GM12873 (cell line): ENCODE results near the gene RNF208.

Source experiments
- TF ChIP-seq, protein P1 (sequence below): IDR thresholded peaks from 2 replicates; pipeline ENCODE4 v1.5.1; 2012; ENCODE audit warnings: low read depth, mild to moderate bottlenecking, moderate library complexity, low read length, control low read depth; ENCODE audit not compliant: insufficient read depth; ENCODE audit errors: missing control alignments

Gene RNF208

DNA sequence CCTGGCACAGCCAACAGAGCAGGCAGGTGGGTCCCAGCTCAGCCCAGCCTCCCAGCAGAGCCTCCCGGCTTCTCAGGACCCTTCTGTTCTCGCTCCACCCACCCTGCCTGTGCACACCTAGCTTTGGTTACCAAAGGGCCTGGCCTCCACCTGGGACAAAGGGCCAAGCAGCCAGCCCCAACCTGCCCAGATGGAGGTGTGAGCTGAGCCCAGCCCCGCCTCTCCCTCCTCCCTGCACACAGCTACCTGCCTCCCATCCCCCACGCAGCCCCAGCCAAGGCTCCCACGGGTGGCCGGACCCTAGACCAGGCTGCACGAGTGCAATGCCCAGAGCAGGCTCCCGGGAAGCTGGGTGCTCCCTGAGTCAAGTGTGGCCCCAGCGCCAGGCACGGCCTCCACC lies 27.1 kb downstream of the RNF208 start:
- TF ChIP-seq, protein P1, sequence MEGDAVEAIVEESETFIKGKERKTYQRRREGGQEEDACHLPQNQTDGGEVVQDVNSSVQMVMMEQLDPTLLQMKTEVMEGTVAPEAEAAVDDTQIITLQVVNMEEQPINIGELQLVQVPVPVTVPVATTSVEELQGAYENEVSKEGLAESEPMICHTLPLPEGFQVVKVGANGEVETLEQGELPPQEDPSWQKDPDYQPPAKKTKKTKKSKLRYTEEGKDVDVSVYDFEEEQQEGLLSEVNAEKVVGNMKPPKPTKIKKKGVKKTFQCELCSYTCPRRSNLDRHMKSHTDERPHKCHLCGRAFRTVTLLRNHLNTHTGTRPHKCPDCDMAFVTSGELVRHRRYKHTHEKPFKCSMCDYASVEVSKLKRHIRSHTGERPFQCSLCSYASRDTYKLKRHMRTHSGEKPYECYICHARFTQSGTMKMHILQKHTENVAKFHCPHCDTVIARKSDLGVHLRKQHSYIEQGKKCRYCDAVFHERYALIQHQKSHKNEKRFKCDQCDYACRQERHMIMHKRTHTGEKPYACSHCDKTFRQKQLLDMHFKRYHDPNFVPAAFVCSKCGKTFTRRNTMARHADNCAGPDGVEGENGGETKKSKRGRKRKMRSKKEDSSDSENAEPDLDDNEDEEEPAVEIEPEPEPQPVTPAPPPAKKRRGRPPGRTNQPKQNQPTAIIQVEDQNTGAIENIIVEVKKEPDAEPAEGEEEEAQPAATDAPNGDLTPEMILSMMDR = no peak

DNA sequence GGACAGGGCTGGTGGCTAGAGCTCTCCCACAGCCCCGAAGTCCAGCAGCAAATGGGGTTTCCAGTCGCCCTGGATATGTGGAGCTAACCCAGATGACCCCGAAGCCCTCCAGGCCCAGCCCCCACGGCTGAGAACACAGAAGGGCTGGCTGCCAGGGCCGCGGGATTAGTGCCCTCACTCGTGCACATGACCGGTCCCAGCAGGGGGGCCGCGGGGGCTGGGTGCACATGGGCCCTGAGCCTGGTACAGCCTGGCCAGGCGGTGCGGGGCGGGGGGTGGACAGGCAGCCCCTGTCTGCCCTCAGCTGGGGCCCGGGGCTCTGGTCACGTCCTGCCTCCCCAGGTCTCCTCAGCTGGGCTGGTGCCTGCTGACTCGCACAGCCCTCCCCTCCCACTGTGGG lies 27.7 kb downstream of the RNF208 start:
- TF ChIP-seq, protein P1 = no peak

DNA sequence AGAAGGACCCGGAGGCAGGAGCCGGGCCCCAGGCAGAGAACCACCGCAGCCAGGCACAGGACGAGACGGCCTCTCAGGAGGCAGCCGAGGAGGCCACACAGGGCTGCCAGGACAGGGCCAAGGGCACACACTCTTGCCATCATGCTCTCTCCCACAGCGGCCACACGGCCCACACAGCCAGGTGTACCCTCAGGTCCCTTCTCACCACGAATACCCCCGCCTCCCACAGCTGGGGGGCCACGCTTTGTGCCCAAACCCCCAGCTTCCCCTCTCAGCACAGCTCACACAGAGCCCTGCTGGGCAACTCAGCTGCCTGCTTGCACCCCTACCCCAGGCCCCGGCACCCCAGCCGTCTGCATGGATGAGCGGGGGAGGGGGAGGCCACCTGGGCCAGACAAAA lies 28.3 kb downstream of the RNF208 start:
- TF ChIP-seq, protein P1 = no peak

DNA sequence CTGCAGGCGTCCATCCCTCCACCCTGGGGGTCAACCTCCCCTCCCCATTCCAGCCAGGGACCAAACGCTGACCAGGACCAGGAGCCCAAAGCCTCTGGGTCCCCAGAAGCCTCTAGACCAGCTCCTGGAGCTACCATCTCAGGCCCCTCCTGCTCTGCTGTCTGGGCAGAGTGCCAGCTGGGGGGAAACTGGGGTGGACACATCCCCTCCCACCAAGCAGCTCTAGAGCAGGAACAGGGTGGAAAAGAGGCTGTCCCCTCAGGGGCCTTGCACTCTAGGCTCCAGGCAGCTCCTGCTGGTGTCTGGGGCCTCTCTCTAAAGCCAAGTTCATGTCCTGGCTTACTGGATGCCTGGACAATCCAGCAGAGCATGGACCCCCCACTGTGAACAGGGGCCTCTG lies 29.2 kb downstream of the RNF208 start:
- TF ChIP-seq, protein P1 = no peak

DNA sequence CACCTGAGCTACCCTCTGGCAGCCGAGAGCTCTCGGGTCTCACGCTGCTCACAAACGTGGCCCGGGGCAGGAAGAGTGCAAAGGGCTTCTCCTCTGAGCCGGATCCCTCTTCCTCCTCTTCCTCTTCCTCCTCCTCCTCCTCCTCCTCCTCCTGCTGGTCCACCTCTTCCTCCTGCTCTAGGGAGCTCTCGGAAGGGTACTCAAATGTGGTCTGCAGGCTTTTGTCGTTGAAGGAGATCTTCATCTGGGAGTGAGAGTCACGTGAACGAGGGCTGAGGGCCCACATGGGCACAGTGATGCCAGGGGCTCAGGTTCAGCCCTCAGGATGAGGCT lies 29.6 kb downstream of the RNF208 start:
- TF ChIP-seq, protein P1 = no peak

DNA sequence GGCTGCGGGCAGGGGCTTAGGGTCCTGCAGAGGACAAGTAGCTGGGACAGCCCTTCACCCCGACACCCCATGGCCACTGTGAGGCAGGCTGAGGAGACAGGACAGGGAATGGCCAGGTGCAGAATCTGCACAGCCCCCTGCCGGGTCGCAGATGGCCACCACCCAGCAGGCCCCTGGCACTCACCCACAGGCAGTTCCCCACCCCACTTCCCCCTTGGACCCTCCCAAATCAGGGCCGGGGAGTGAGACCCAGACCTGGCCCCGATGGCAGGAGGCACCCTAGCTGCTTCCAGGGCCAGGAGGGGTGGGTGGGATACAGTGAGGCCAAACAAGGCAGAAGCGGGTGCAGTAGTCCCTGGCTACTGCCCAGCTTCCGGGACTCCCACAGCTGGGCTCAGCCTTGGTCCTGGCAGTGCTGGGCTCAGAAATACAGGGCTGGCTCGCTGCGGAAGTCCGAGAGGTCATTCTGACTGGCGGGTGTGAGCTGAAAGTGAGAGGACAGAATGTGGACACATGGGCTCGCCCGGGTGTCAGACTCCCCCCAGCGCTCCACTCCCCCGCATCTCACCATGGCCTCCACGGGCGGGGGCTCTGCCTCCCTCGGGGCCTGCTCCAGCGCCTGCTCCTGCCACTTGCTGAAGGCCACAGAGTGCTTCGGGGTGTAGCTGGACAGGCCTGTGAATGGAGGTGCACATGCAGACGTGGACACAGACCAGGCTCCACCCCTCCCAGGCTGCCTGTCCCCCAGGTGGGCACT lies 30.2 kb downstream of the RNF208 start:
- TF ChIP-seq, protein P1 = no peak

DNA sequence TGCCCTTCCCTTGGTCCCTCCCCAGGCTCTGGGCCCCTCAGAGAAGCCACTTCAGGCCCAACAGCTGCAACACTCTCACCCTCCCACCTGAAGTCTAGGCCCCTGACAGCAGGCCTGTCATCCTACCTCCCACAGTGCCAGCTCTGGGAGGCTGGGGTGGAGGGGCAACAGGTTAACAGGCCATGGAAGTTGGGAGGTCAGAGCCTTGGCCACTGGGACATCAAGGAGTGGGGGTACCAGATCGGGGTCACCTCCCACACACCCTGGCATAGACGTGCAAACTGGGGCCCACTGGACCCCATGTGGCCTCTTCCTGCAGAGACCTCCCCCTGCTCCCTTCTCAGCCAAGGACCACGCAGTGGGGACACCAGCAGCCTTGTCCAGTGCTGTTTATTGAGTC lies 30.8 kb downstream of the RNF208 start:
- TF ChIP-seq, protein P1 = no peak
